Astrocyte of the cerebellum (primary cell): Measurements from ENCODE around the gene POLD1.
A peak's percentile ranks its signal among the peaks of the same experiment; 100 is the strongest.

Experiments used
- DNase-seq: peaks from one replicate; pipeline ENCODE4 v3.0.0-alpha.2; 2011; ENCODE audit warnings: low read depth
- H3K4me3 ChIP-seq: 2 replicates; pipeline ENCODE4 v1.5.1; 2011; ENCODE audit warnings: mild to moderate bottlenecking, low read depth, low read length, moderate library complexity
- CTCF ChIP-seq: IDR thresholded peaks from 2 replicates; pipeline ENCODE4 v1.5.1; 2012; ENCODE audit warnings: low read length, low read depth, moderate library complexity, mild to moderate bottlenecking; ENCODE audit errors: missing control alignments
- in situ Hi-C: cut with HindIII; loops from 2 replicates; pipeline ENCODE4 v1.10.0; 2017; ENCODE audit warnings: low sequenced_read_pairs

POLD1 gene

GRCh38 chr19:50368649-50369570, 15.2 kb upstream of the POLD1 start:
- in situ Hi-C loops, result no loop called here
- peak; percentile 78 for TF ChIP-seq CTCF
- peak overlapping the region; percentile 61 for H3K4me3 ChIP-seq
- DNase-seq, result peak; percentile 55

GRCh38 chr19:50371914-50372475, 12.2 kb upstream of the POLD1 start:
- in situ Hi-C loops, result no loop called here

GRCh38 chr19:50376166-50377050, 7.7 kb upstream of the POLD1 start, which contains the start of gene NR1H2:
Gene NR1H2, plus strand, starts transcription at chr19:50376457. Its CDS starts 1,149 bp downstream, at chr19:50377606.
- DNase-seq, result peak; percentile 96
- no peak for TF ChIP-seq CTCF
- peak within 1 kb of the TSS; percentile 90 for H3K4me3 ChIP-seq
- in situ Hi-C loops, result no loop called here

More at GRCh38 chr19:50371914-50372475, 12.2 kb upstream of the POLD1 start:
- no peak for TF ChIP-seq CTCF
- no peak overlapping the region for H3K4me3 ChIP-seq
- DNase-seq, result no peak

GRCh38 chr19:50377051-50377461, 7.1 kb upstream of the POLD1 start:
- peak overlapping the region; percentile 26 for H3K4me3 ChIP-seq
- in situ Hi-C loops, result no loop called here
- no peak for DNase-seq
- TF ChIP-seq CTCF, result no peak

GRCh38 chr19:50377517-50377916, 6.6 kb upstream of the POLD1 start:
- no peak for DNase-seq
- H3K4me3 ChIP-seq, result no peak overlapping the region
- in situ Hi-C loops, result no loop called here
- TF ChIP-seq CTCF, result no peak

- DNase-seq, result no peak
- in situ Hi-C loops, result no loop called here
- TF ChIP-seq CTCF, result no peak
- no peak overlapping the region for H3K4me3 ChIP-seq
These were observed 5.8 kb upstream of the POLD1 start for GRCh38 chr19:50378169-50378862.
